Measurements from ENCODE around the gene NTN3.

The NTN3 gene

DNA sequence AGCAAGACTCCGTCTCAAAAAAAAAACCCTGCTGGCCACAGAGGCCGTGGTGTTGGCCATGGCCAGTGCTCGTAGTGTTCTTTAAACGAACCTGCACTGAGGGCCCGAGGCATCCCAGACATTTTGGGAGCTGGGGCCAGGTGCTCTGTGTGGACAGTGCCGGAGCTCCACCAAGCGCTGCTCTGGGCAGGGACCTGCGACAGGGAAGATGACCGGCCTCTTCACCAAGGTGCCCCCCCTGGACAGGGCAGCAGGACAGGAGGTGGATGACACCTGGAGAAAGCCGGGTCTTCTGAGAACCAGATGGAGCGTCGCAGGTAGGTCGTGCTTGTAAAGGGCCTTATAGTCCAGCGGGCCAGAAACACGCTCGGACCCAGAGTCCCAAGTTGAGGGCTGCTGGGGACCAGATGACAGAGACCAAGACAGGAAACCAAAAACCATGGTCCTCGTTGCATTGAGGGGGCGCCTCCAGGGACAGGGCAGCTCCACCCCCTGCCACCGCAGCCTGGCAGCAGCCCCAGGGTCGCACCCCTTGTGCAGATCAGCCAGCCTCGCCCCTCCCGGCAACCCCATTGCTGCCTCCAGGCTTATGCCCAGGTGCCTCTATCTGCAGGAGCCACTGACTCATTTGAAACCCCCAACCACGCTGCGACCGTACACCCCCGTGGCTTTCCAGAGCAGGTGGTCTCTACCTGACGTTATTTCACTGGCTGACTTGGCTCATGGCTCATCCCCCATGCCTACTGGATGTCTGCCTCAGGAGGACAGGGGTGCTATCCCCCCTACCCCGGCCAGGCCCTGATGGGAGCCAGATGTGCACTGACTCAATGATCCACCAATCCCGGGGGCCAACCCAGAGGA, 4.2 kb upstream of the NTN3 start:
- DNase-seq = no peak
- H3K4me1 Mint-ChIP-seq = peaks cover 5% of the 10 kb centered on the region
- CTCF ChIA-PET = no interaction called here
- peaks cover 57% of the 10 kb centered on the region for H3K27me3 Mint-ChIP-seq
- no peaks in the 10 kb centered on the region for H3K9me3 Mint-ChIP-seq
- no peak overlapping the region for H3K27ac Mint-ChIP-seq
- H3K4me3 Mint-ChIP-seq = no peak overlapping the region
- no peaks in the 10 kb centered on the region for H3K36me3 Mint-ChIP-seq

DNA sequence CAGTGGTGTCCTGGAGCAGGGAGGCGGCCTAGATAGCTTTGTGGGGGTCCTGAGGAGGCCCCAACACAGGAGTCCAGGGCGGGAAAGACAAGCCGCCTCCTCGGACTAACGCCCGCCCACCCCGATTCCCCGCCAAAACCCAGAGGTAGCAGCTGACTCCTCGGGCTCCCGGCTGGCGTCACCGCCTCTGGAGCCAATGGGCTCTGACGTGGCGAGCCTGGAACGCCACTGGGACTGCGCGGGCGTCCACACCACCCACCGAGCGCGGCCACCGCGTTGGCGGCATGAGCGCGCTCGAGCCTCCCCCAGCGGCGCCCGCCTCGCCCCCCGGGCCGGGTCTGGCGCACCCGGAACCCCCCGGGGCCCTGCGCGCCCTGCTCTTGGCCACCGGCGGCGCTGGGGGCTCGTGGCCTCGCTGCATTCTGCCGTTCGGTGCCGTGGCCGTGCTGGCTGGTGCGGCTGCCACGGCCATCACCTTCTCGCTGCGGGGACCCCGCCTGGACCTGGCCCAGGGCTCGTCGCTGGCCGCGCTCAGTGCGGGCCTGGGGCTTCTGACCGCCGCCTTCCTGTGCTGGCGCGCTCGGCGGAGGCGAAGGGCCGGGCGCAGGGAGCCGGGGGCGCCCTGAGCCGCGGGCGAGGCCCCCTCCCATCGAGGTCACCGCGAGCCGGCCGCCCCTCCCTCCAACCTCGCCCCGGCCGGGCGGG, 3.4 kb upstream of the NTN3 start:
- H3K27ac Mint-ChIP-seq = no peak overlapping the region
- DNase-seq = no peak
- H3K27me3 Mint-ChIP-seq = peaks cover 65% of the 10 kb centered on the region
- CTCF ChIA-PET = no interaction called here
- no peaks in the 10 kb centered on the region for H3K9me3 Mint-ChIP-seq
- peaks cover 5% of the 10 kb centered on the region for H3K4me1 Mint-ChIP-seq
- H3K36me3 Mint-ChIP-seq = no peaks in the 10 kb centered on the region
- no peak overlapping the region for H3K4me3 Mint-ChIP-seq

DNA sequence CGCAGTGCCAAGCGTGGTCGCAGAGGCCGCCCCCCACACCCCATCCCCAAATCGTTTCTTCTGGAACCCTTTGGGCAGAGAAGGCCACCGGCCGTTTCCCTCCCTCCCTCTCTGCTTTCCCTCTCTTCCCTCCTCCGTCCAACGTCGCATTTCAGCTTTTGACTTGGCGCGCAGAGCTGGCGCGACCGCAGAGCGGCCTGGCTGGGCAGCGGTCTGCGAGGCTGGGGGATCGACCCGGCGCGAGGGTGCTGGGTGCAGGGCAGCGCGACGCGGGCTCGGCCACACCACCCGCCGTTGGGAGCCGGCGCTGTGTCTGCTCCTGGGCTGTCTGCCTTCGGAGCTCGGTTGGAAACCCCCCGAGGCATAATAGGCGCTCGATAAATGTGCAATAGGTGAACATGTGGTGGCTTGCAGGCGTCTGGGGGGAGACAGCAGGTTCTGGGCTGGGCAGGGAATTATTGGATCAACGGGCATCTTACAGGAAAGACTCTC, 2.8 kb upstream of the NTN3 start:
- H3K4me1 Mint-ChIP-seq = peaks cover 9% of the 10 kb centered on the region
- H3K4me3 Mint-ChIP-seq = no peak overlapping the region
- peaks cover 71% of the 10 kb centered on the region for H3K27me3 Mint-ChIP-seq
- no peak for DNase-seq
- CTCF ChIA-PET = interaction anchor here (2.0 kb wide), 1 partner anchor 18 kb away, joined by 5 read pairs; no protein-coding TSS in a partner anchor
- no peaks in the 10 kb centered on the region for H3K9me3 Mint-ChIP-seq
- H3K27ac Mint-ChIP-seq = no peak overlapping the region
- no peaks in the 10 kb centered on the region for H3K36me3 Mint-ChIP-seq

DNA sequence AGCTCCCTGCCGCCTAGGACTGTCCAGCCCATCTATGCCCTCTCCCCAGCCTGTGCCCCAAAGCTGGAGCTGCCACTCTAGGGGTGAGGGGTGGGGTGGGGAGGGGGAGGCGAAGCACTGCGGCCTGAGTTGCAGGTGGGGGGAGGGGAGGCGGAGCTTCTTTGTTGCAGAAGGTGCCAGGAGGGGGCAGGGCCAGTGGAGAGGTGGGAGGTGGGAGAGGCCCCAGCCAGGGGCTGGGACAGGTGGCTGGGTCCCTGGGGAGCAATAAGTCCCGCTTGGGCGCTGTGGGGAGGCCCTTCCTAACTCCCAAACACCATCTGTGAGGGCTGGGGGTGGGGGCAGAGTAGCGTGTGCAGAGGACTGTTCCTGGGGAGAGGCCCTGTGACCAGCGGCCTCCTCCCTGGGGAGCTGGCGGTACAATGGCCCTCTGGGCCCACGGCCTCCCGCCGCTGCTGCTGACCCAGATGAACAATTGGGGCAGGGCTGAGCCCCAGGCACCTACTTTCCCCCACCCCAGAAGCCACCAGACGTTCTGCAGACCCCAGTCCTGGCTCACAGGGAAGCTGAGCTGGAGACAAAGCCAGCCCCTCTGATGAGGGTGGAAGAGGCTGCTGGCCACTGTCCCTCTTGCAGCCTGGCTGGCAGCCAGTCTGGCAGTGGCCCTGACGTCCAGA, 2.2 kb upstream of the NTN3 start:
- no peak for DNase-seq
- no peaks in the 10 kb centered on the region for H3K36me3 Mint-ChIP-seq
- no peak overlapping the region for H3K27ac Mint-ChIP-seq
- H3K4me1 Mint-ChIP-seq = peaks cover 11% of the 10 kb centered on the region
- CTCF ChIA-PET = interaction anchor here (2.0 kb wide), 1 partner anchor 17 kb away, joined by 5 read pairs; no protein-coding TSS in a partner anchor
- no peaks in the 10 kb centered on the region for H3K9me3 Mint-ChIP-seq
- H3K4me3 Mint-ChIP-seq = no peak overlapping the region
- H3K27me3 Mint-ChIP-seq = peaks cover 75% of the 10 kb centered on the region

DNA sequence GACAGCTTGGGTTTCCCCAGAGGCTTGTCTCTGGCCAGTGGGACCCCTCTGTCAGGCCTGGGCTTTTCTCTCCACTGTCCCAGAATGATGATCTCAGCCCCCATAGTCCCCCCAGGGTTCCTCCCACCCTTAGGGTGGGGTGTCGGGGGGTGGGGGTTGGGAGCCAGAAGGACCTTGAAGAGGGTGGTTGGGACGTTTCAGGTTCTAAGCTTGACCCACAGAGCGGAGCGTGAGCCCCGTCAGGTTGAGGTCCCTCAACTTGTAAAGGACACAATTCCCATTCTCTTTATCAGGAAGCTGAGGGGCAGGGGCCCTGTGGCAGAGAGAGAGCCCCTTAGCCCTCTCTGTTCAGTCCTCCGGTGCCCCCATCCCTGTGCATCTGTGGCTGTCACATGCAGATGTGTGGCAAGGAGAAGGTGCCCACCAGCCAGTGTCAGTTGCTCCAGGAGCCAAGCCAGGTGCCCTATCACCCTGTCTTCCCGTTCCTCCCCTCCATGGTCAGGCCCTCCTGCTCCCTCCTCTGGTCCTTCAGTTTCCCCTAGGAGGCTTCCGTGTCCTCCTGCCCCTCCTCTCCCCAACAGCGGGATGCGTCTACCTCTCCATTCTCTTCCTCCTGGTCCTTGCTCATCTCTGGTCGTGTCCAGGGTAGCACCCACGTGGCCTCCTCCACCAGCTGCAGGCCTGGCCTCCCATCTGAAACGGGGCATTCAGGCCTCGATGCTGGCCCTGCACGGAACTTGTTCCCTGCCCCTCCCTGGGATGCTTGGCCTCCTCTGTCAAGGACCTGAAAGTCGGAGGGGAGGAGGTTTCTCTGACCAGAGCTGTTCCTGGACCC, 1.5 kb upstream of the NTN3 start:
- Mint-ChIP-seq H3K4me1 (peaks cover 11% of the 10 kb centered on the region), H3K4me3 (no peak overlapping the region), H3K27ac (no peak overlapping the region), H3K27me3 (peaks cover 79% of the 10 kb centered on the region), H3K9me3 (no peaks in the 10 kb centered on the region), H3K36me3 (no peaks in the 10 kb centered on the region)
- CTCF ChIA-PET = interaction anchor here (2.0 kb wide), 1 partner anchor 17 kb away, joined by 5 read pairs; no protein-coding TSS in a partner anchor
- DNase-seq = no peak

DNA sequence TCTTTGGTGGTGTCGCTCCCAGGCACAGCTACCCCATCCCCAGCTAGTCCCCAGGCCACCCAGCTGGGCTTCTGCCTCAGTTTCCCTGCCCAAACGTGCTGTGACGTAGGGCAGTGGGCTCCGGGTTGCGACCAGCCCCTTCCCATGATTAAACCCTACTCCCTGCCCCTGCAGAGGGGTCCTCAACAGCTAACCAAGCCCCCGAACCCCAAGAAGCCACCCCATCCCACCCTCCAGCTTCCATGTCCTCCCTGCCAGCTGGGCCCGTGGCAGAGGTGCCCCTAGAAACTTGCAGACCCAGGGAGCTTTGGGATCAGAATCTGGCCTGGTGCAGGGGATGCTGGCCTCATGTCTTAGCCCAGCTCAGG, 879 bp upstream of the NTN3 start:
- H3K27ac Mint-ChIP-seq = no peak overlapping the region
- H3K9me3 Mint-ChIP-seq = no peaks in the 10 kb centered on the region
- no peaks in the 10 kb centered on the region for H3K36me3 Mint-ChIP-seq
- H3K4me3 Mint-ChIP-seq = no peak overlapping the region
- CTCF ChIA-PET = interaction anchor here (2.0 kb wide), 1 partner anchor 16 kb away, joined by 5 read pairs; no protein-coding TSS in a partner anchor
- no peak for DNase-seq
- peaks cover 79% of the 10 kb centered on the region for H3K27me3 Mint-ChIP-seq
- H3K4me1 Mint-ChIP-seq = peaks cover 11% of the 10 kb centered on the region

DNA sequence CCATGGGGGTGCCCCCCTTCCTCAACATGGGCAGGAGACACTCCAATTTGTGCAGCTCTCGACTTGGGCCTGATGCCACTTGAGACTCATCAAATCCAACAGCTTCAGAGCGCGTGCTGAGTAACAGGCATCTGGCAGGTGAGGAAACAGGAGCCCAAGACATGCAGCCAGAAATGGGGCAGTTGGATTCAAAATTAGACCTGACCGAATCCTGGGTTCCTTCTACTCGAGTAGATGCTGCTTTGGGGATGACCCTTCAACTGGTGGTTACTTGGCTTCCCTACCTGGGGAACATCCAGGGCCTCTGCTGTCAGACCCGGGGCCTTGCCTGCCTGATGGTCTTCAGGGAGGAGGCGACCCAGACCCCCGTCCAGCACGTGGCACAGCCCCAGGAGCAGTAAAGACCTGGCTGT, 488 bp upstream of the NTN3 start:
- Mint-ChIP-seq H3K4me3 (no peak overlapping the region), H3K27ac (no peak overlapping the region), H3K36me3 (no peaks in the 10 kb centered on the region), H3K9me3 (no peaks in the 10 kb centered on the region), H3K4me1 (peaks cover 11% of the 10 kb centered on the region), H3K27me3 (peaks cover 79% of the 10 kb centered on the region)
- no peak for DNase-seq
- CTCF ChIA-PET = no interaction called here

DNA sequence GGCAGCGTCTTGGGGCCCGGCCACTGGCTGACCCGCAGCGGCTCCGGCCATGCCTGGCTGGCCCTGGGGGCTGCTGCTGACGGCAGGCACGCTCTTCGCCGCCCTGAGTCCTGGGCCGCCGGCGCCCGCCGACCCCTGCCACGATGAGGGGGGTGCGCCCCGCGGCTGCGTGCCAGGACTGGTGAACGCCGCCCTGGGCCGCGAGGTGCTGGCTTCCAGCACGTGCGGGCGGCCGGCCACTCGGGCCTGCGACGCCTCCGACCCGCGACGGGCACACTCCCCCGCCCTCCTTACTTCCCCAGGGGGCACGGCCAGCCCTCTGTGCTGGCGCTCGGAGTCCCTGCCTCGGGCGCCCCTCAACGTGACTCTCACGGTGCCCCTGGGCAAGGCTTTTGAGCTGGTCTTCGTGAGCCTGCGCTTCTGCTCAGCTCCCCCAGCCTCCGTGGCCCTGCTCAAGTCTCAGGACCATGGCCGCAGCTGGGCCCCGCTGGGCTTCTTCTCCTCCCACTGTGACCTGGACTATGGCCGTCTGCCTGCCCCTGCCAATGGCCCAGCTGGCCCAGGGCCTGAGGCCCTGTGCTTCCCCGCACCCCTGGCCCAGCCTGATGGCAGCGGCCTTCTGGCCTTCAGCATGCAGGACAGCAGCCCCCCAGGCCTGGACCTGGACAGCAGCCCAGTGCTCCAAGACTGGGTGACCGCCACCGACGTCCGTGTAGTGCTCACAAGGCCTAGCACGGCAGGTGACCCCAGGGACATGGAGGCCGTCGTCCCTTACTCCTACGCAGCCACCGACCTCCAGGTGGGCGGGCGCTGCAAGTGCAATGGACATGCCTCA, 773 bp downstream of the NTN3 start:
- H3K36me3 Mint-ChIP-seq = no peaks in the 10 kb centered on the region
- H3K27me3 Mint-ChIP-seq = peaks cover 81% of the 10 kb centered on the region
- H3K4me1 Mint-ChIP-seq = peaks cover 19% of the 10 kb centered on the region
- DNase-seq = no peak
- no peak overlapping the region for H3K27ac Mint-ChIP-seq
- H3K4me3 Mint-ChIP-seq = no peak overlapping the region
- CTCF ChIA-PET = interaction anchor here (1.1 to 1.3 kb wide), 2 partner anchors 15 to 29 kb away, joined by 3 read pairs; no protein-coding TSS in a partner anchor
- H3K9me3 Mint-ChIP-seq = no peaks in the 10 kb centered on the region

DNA sequence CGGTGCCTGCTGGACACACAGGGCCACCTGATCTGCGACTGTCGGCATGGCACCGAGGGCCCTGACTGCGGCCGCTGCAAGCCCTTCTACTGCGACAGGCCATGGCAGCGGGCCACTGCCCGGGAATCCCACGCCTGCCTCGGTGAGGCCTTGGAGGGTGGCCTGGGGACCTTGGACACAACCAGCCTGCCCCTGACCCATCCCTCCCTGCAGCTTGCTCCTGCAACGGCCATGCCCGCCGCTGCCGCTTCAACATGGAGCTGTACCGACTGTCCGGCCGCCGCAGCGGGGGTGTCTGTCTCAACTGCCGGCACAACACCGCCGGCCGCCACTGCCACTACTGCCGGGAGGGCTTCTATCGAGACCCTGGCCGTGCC, 1.4 kb downstream of the NTN3 start:
- no peak overlapping the region for H3K4me3 Mint-ChIP-seq
- peaks cover 77% of the 10 kb centered on the region for H3K27me3 Mint-ChIP-seq
- no peak overlapping the region for H3K27ac Mint-ChIP-seq
- no peaks in the 10 kb centered on the region for H3K9me3 Mint-ChIP-seq
- H3K4me1 Mint-ChIP-seq = peaks cover 17% of the 10 kb centered on the region
- CTCF ChIA-PET = interaction anchor here (0.9 to 1.3 kb wide), 2 partner anchors 11 to 29 kb away, joined by 3 read pairs; no protein-coding TSS in a partner anchor
- no peak for DNase-seq
- H3K36me3 Mint-ChIP-seq = no peaks in the 10 kb centered on the region

DNA sequence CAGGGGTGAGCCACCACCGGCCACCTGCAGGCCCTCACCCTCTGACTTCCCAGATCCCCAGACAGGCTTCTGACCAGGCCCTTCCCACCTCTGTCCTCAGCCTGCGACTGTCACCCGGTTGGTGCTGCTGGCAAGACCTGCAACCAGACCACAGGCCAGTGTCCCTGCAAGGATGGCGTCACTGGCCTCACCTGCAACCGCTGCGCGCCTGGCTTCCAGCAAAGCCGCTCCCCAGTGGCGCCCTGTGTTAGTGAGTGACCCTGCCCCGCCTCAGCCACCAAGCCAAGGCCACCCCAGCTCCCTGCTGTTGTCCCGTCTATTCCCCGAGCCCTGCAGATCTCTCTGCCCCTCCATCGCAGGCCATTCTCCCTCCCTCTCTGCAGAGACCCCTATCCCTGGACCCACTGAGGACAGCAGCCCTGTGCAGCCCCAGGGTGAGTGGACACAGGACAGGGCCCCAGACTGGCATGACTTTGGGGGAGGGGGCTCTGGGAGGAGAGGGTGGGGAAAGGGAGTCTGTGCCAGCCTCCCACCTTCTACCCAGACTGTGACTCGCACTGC, 1.9 kb downstream of the NTN3 start:
- H3K27ac Mint-ChIP-seq = peak overlapping the region; percentile 19
- CTCF ChIA-PET = interaction anchor here (0.9 to 1.3 kb wide), 2 partner anchors 11 to 28 kb away, joined by 3 read pairs; no protein-coding TSS in a partner anchor

DNA sequence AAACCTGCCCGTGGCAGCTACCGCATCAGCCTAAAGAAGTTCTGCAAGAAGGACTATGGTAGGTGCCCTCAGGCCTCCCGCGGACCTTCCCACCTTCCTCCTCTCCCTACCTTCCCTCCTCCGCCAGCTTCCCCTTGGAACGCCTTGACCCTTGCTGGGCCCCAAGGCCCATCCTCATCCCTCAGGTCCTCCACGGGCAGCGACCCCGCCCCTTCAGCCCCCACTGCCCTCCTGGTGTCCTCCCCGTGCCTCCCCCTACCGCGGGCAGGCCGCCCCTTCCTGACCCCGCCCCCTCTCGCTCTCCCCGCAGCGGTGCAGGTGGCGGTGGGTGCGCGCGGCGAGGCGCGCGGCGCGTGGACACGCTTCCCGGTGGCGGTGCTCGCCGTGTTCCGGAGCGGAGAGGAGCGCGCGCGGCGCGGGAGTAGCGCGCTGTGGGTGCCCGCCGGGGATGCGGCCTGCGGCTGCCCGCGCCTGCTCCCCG, 2.4 kb downstream of the NTN3 start:
- peak; percentile 61 for DNase-seq
- Mint-ChIP-seq H3K27me3 (peaks cover 73% of the 10 kb centered on the region), H3K36me3 (no peaks in the 10 kb centered on the region), H3K9me3 (no peaks in the 10 kb centered on the region), H3K4me3 (peak overlapping the region; percentile 68), H3K4me1 (peaks cover 15% of the 10 kb centered on the region), H3K27ac (peak overlapping the region; percentile 65)
- CTCF ChIA-PET = interaction anchor here (0.9 to 1.3 kb wide), 2 partner anchors 12 to 28 kb away, joined by 3 read pairs; no protein-coding TSS in a partner anchor

More for the DNA sequence above, 1.9 kb downstream of the NTN3 start:
- Mint-ChIP-seq H3K36me3 (no peaks in the 10 kb centered on the region), H3K27me3 (peaks cover 77% of the 10 kb centered on the region), H3K9me3 (no peaks in the 10 kb centered on the region), H3K4me1 (peaks cover 17% of the 10 kb centered on the region), H3K4me3 (peak overlapping the region; percentile 68)
- DNase-seq = no peak
